ENCODE data around the gene NNAT. TPM values are rescaled to one million over a fixed set of nuclear protein-coding genes. Genes with fewer than 3 reads are reported as not detected.
A peak's percentile ranks its signal among the peaks of the same experiment; 100 is the strongest.
"Not testable (repeated sequence)": the region's sequence is repeated elsewhere in the genome, so short reads cannot be mapped to it uniquely, and the experiment has no call there.

The NNAT gene
- total RNA-seq, 1 experiment from 2014 or later, result 43.1 TPM

DNA sequence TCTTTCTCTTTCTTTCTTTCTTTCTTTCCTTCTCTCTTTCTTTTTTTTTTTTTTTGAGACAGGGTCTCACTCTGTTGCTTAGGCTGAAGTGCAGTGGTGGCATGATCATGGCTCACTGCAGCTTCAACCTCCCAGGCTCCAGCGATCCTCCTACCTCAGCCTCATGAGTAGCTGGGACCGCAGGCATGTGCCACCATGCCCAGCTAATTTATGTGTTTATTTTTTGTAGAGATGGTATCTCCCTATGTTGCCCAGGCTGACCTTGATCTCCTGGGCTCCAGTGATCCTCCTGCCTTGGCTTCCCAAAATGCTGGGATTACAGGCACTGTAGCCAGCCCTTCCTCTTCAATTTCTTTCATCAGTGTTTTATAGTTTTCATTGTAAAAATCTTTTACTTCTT, 30.6 kb downstream of the NNAT start:
- not testable (repeated sequence) for H4K91ac ChIP-seq (ENCODE audit: insufficient read length, low read depth, low read length); H3K36me3 Mint-ChIP-seq (ENCODE audit: insufficient read depth in 1 of 3, low read depth in 3 of 3); H4K8ac ChIP-seq (replicated peaks; ENCODE audit: insufficient read length, low read depth, low read length); H2AFZ ChIP-seq (ENCODE audit: low read length); H2AK5ac ChIP-seq (ENCODE audit: insufficient read length, low read length); H3K14ac ChIP-seq (ENCODE audit: insufficient read depth, low read length); H3K79me2 ChIP-seq (ENCODE audit: insufficient read depth, low read length); H3K4ac ChIP-seq (ENCODE audit: low read depth, low read length); H4K5ac ChIP-seq (ENCODE audit: insufficient read length, low read depth, low read length); H3K23ac ChIP-seq (ENCODE audit: insufficient read length, low read depth, low read length); H2BK120ac ChIP-seq (ENCODE audit: low read depth, low read length, poor library complexity, severe bottlenecking); H3K23me2 ChIP-seq (ENCODE audit: insufficient read length, low read depth, low read length, poor library complexity, severe bottlenecking); H3K9me3 ChIP-seq (ENCODE audit: control insufficient read depth, low read depth, low read length); H2BK15ac ChIP-seq (ENCODE audit: low read depth, low read length); H2BK20ac ChIP-seq (ENCODE audit: low read depth, low read length, poor library complexity, severe bottlenecking); H3K27me3 ChIP-seq (ENCODE audit: insufficient read depth, low read length); H2BK5ac ChIP-seq (ENCODE audit: insufficient read length, low read length); H4K20me1 ChIP-seq (ENCODE audit: control insufficient read depth, insufficient read depth, insufficient read length); H2BK12ac ChIP-seq (ENCODE audit: insufficient read length, low read depth, low read length); H3T11ph ChIP-seq (ENCODE audit: low read length); H3K9ac ChIP-seq (ENCODE audit: extremely low read depth, insufficient read length, low read length); DNase-seq; H3K18ac ChIP-seq (ENCODE audit: insufficient read length, low read depth, low read length); H3K4me3 Mint-ChIP-seq; H3K4me1 ChIP-seq (ENCODE audit: insufficient read depth, low read length); H3K27me3 Mint-ChIP-seq (ENCODE audit: low read depth); H3K79me1 ChIP-seq (ENCODE audit: insufficient read depth, low read depth, low read length, poor library complexity, severe bottlenecking); H3K9me3 Mint-ChIP-seq; H3K27ac ChIP-seq (ENCODE audit: insufficient read length, low read depth, low read length); H3K56ac ChIP-seq (ENCODE audit: insufficient read length, low read depth, low read length); H3K4me2 ChIP-seq (ENCODE audit: insufficient read depth, insufficient read length, low read length)
- WGBS (ENCODE audit: extremely low coverage, insufficient read length, low lambda C conversion rate), result no CpG with 5 or more reads among the region's 2 CpGs
- peaks cover 9 to 13% of the 10 kb centered on the region in 2 experiments for H3K4me1 Mint-ChIP-seq
- peak overlapping the region in 1 of 3 experiments; percentile 22; a peak in 1 of 7 replicates for H3K27ac Mint-ChIP-seq
